HG03378 (cell line): Measurements from ENCODE around the gene RBM33.
"Not testable (repeated sequence)": the region's sequence is repeated elsewhere in the genome, so short reads cannot be mapped to it uniquely, and the experiment has no call there.

ENCODE experiments used
- ATAC-seq: cut with Tn5 transposase; IDR thresholded peaks from one replicate; pipeline ENCODE4 v1.9.1; 2021; ENCODE audit warnings: mild to moderate bottlenecking, moderate library complexity; ENCODE audit not compliant: unreplicated experiment

RBM33 gene

DNA sequence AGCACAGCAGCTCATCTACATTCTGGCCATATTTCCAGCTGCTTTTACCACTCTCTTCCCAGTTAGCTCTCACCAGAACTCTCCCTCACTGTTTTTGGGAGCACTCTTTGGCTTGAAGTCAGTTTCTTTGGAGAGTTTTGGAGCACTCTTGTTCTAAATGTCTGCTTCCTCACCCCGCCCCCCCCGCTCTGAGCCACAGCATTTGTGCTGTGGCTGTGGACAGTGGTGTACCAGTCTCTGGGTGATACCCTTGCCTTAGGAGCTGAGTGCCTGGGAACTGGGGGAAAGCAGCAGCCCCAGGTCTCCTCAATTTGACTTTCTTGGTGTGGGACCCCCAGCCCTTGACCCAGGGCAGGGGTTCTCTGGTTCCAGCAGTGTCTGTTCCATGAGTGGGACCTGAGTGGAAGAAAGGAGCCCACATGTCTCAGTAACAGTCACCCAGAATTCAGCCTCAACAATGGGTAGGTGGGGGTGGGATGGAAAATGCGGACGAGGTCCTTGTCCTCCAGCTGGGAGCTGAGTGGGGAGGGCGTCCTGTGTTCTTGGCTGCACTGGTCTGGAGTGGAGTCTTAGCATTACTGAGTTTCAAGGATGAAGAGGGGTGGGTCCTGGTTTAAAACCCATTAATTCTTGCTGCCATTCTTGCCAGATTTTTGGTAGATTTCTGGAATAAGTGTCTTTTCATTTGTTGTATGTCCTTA, 18.0 kb downstream of the RBM33 start:
- no peak for ATAC-seq

DNA sequence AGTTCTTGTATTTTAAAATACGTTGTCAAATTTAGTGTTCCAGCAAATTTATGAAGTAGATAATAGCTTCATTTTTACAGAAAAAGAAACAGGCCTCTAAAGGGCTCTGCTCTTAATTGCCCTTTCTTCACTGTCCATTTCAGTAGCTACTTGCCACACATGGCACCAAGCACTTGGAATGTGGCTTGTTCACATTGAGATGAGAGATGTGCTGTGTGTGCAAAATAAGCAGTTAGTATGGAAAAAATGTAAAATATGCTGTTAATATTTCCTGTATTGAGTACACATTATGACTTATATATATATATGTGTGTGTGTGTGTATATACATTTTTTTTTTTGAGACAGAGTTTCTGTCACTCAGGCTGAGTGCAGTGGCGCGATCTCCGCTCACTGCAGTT, 19.5 kb downstream of the RBM33 start:
- ATAC-seq, result no peak

DNA sequence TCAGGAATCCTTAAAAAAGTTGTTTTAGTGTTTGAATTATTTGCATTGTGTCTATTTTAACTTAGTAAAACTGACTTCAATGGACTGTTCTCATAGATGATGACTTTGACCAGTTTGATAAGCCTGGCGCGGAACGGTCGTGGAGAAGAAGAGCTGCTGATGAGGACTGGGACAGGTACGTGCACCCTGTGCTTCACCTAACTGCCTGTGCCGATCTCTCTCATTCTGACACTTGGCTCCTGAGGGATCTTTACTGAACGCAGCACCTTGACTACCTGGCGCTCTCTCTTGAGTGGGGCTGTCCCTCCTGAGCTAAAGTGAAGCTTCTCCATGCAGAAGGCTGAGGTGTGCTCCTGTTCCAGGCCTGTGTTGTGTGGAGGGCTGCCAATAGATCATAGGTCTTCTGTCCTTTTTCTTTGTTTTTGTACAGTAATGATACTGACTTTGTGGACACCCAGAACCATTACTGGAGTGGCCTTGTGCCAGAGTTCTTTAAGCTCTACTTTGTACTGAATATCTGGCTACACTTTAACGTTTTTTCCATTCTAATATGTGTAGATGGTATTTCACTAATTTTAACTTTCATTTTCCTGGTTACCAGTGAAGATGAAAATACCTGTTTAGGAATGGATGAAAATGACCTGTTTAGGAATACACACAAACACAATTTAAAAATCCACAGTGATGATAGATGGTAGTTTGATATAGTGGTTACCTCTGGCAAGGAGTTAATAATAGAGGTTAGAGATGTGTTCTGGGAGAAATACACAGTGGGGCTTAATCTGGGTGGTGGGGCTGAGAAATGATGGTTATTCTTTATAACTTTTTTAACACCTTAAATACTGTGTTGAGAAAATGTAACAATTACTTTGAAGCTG, 20.9 kb downstream of the RBM33 start:
- no peak for ATAC-seq

DNA sequence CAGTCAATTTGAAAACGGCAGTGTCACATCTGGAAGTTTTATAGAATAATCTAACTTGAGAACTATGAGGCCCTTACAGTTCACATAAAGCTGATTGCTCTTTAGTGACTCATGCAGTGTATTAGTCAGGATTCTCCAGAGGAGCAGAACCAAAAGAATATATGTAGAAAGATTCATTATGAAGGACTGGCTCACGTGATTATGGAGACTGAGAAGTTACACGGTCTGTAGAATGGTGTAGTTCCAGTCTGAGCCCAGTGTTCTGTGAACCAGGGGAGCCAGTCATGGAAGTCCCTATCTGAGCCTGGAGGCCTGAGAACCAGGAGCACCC, 21.5 kb downstream of the RBM33 start:
- no peak for ATAC-seq

DNA sequence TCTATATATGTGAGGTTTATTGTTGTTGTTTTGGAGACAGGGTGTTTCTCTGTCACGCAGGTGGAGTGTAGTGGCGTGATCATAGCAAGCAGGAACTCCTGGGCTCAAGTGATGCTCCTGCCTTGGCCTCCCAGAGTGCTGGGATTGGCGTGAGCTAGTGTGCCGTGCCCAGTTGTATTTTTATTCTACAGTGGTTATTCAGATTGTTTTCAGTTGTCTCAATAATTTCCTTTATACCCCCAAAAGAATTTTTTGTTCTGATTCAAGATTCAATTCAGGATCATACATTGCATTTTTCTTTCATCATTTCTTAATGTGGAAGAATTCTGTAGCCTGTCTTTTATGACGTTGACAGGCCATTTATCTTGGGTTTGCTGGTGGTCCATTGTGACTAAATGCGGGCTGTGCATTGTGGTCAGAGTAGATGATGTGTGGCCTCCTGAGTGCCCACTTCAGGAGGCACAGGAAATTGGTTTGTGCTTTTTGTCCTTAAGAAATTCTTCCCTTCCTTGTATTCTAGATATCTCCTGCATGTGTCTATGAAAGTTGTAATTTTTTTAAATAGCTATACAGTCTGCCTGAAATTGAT, 22.9 kb downstream of the RBM33 start:
- no peak for ATAC-seq

DNA sequence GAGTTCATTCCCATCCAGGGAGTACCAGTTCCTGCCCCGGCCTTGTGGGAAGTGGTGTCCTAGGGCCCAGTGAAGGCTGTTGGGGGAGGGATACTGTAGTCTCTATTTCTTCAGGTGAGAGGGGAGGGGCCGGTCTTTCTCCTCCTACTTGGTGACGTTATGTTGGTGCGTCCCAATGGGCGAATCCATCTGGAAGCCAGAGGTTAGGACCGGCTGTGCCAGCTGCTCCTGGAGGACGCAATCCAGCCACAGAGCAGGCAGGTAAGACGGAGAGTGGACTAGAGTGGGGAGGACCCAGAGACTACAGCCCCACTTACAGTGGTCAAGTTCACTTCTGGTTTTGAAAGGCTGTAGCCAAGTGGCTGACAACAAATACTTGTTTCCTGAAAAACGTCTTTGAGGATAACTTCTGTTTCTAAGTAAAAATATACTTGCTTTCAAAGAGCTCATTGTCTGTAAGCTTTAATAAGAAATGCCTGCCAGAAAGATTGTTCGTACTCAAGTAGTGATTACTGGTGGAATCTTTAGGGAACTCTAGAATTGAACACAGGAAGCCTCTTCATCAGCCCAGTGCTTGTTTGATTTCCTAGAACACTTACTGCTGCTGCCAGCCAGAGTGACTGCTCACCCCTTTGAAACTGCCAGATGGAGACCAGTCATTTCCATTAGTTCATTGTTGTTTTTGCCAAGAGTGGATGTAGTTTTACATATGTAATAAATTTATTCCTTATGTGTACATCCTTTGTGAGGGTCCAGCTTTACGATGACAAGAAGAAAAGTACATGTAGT, 25.4 kb downstream of the RBM33 start:
- ATAC-seq, result no peak

DNA sequence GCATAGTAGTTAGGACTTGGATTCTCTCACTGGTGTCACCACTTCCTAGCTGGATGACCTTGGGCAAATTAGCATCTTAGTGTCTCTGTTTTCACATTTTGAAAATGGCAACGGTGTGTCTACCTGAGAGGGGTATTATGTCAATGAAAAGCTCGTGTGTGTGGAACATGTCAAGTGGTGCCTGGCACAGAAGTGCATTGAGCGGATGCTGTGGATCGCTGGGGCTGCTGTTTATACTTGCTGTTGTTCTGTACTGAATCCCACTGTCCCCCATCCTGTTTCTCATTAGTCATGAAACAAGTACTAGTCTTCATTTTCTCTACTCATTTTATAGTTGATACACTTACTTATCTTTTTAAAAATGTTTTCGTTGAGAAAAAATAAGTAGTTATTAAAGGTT, 26.1 kb downstream of the RBM33 start:
- ATAC-seq, result no peak

DNA sequence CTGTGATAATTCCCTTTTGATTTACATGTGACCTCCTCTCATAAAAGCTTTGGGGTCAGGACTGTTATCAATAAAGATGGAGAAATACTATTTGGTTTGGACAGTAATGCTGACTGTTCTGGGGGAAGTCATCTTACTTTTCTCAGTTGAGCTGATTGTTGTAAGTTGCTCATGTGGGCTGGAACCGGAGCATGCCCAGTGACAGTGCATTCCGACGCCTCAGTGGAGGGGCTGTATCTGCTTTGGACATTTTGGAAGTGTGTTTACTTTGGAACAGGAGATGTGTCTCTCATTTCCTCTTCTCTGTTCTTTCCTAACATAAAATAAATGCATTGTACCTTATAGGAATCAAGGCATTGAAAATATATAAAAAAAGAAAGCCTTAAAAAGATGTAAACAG, 30.1 kb downstream of the RBM33 start:
- no peak for ATAC-seq

DNA sequence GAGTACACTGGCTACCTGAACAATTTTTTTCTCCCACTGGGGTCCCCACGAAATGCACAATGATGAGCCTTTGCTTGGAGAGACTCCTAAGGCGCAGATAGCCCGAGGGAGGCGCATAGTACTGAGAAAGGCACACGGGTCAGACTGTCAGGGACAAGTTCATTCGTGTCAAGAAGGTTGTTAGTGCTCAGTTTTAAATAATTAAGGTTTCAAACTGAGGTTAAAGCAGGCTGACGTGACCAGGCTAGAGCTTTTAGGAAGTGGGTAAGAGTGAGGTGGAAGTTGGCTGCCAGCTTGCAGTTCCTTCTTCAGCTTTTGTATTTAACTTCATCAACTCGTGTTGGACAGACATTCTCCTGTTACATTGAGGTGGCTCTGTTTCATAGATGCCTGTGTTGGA, 31.6 kb downstream of the RBM33 start:
- no peak for ATAC-seq

DNA sequence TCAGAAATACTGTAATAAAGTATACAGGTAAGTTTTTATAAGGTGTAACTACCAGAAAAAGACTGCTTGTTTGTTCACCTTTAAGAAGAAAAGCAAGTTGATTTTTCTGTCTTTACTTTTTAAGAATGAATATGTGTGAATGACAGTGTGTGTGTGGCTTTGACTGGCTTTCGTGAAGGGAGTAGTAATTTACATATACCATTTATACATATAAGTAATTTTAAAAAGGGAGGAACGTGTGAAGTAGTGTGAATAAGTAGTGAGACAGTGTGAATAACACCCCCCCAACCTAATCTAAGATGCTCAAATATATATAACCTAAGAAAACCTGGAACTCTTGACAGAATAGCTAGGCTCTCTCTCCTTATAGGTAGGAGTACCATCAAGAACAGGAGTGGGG, 33.2 kb downstream of the RBM33 start:
- ATAC-seq, result no peak

DNA sequence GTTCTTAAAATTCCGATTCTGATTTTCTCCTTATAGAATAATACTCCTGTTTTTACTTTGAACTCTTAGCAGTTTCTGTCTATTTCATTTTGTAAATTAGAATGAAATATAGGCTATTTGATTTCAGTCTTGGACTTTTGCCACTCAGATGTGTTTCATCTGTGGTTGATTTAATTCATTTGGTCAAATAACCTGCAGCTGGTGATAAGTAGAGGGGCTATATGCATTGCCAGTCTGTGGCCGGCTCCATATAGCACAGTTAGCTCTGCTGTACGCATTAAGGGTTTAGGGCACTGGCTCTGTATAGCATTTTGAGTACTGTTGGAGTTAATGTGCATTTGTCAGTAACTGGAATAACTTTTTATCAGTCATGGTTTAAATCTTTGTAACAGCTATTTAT, 35.7 kb downstream of the RBM33 start:
- ATAC-seq, result no peak

DNA sequence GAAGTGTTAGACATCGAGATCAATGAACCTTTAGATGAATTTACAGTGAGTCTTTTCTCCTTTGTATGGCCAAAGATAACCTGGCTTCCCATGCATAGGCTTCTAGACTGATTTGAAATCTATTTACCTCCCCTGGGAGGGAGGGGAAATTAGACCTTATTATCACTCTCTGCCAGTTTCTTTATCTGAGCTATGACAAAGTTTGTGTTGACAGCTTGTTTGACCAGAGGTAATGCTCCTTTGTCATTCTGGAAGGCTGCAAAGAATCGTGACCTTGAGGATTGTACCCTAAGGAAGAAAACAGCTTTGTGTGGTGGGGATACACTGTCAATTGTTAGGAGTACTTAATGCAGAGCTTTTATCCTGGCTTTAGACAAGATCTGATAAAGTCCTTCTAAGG, 36.4 kb downstream of the RBM33 start:
- no peak for ATAC-seq

DNA sequence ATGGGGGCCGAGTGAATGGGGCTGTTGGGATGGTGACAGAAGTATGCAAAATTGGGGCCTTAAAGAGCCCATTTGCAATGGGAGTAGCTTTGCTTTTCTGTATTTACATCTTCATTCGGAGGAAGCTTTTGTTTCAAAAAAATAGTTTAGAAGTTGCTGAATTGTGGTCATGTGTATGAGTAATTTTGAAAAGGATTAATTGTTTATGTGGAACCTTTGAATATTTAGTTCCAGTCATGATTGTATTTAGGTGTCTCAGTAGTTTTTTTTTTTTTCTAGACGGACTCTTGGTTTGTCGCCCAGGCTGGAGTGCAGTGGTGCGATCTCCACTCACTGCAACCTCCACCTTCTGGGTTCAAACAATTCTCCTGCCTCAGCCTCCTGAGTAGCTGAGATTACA, 37.2 kb downstream of the RBM33 start:
- no peak for ATAC-seq

DNA sequence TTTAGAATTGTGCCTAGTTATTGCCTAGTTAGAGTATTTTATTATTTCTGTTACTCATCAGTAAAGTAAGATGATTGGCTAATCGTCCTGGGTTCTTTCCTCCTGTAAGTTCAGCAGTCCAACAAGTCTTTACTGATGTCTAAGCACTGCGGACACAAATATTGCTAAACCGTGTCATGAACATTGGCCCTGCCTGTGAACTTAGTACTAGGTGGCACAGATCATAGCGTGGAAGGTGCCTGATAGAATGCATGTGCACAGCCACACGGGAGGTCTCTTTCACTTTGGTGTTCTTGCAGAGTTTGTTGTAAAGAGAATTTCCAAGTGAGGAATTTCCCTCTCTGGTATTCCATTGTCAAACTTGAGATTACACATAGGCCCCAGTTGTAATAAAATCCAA, 38.0 kb downstream of the RBM33 start:
- no peak for ATAC-seq

DNA sequence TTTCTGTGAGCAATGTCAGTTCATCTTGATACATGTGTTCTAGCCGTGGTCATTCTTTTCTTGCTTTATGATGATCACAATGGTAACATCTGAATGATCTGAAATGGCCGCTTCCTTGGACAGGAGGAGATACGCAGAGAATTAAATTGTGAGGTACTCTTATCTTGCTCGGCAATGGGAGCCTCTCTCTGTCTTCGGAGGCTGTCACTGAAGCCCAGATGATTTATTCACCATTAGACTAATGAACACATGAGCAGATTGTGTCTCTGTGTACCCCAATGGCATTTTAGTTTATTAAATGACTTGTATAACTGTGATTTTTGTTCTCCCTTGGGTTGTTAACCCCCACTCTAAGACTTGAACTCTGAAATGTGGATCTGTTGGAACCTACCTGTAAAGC, 38.6 kb downstream of the RBM33 start:
- no peak for ATAC-seq

DNA sequence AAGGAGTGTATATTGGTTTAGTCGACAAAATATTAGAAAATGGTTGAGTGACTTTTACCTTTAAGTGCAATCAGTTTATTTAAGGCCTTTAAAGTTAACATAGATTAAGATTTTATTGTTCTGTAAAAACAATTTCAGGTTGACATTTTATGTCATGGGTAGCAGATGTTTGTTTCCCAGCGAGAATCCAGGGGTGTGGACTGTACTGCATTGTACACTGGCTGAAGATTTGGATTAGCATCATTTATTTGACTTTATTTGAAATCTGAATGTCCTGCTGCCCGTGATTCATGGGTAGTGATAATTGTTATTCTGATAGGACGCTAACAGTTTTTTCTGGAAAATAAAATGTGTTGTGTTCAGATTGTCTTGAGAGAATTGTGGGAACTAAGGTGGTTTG, 39.3 kb downstream of the RBM33 start:
- ATAC-seq, result no peak

DNA sequence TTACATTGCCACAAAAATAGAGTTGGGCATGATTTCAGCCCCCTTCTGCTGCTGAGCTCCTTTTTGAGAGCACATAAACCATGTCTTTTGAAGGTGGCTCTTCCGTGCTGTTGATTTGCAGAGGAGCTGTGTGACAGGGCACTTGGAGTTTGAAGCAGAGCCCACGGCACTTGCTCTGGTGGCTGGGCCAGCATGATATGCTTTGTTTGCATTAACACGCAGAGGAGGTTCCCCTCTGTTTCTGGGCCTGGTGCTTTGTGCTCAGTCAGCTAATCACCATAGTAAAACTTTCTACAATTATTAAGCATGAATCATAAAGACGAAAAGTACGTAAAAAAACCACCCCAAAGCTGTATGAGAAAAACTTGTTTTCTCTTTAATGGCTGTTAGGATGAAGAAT, 40.1 kb downstream of the RBM33 start:
- no peak for ATAC-seq

DNA sequence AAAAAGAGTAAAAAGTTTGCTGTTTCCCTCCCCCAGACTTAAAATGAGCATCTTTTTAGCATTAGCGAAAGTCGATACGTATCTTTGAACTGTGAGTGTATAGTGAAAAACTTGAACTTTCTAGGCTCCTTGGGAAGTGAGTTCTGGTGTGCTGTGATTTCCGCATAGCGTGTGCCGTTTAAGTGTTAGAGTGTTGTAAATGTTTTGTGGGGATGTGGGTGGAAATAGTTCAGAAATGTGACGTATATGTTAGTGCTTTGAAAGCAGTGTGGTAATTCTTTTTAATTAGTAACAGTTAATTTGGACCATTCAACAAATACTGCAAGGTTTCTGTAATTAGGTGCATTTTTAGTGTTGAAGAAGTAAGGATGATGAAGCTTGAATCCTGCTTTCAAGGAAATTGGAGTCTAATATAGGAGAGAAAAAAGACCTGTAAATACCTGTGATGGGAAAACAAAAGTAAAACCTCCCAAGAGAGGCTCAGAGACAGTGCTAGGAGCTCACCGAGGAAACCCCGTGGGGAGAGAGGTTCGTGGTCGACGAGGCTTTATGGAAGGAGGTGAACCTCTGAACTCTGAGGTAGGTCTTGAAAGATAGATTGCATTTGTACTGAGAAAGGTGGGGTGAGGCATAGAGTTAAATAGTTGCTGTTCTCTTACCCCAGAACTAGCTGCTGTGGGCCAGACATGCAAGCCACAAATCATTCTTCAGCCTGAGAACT, 40.8 kb downstream of the RBM33 start:
- no peak for ATAC-seq

DNA sequence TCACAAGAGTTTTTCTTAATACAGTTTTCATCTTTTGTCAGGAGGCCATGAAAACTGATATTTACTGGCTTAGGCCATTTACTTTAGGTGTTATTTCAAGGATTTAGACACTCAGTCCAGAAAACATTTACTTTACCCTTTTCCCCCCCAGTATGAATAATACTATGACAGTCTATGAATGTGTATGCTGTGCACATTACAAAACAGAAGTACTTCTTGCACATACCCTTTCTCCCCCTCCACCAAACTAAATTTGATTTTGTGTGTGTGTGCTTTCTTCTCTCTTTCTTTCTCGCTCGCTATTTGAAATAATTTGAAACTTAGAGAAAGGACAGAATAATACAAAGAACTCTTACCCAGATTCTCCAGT, 41.3 kb downstream of the RBM33 start:
- ATAC-seq, result no peak

DNA sequence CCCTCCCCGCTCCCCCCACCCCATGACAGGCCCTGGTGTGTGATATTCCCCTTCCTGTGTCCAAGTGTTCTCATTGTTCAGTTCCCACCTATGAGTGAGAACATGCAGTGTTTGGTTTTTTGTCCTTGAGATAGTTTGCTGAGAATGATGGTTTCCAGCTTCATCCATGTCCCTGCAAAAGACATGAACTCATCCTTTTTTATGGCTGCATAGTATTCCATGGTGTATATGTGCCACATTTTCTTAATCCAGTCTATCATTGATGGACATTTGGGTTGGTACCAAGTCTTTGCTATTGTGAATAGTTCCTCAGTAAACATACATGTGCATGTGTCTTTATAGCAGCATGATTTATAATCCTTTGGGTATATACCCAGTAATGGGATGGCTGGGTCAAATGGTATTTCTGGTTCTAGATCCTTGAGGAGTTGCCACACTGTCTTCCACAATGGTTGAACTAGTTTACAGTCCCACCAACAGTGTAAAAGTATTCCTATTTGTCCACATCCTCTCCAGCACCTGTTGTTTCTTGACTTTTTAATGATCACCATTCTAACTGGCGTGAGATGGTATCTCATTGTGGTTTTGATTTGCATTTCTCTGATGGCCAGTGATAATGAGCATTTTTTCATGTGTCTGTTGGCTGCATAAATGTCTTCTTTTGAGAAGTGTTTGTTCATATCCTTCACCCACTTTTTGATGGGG, 42.3 kb downstream of the RBM33 start:
- not testable (repeated sequence) for ATAC-seq
